HG02678 (cell line): ENCODE results near the gene OSMR.

Experiments used
- ATAC-seq: cut with Tn5 transposase; IDR thresholded peaks from one replicate; pipeline ENCODE4 v1.9.1; 2021; ENCODE audit warnings: mild to moderate bottlenecking, moderate library complexity; ENCODE audit not compliant: unreplicated experiment

Gene OSMR

GRCh38 chr5:38870595-38870994 lies 24.8 kb downstream of the OSMR start:
- no peak for ATAC-seq

GRCh38 chr5:38871058-38871605 lies 25.3 kb downstream of the OSMR start:
- no peak for ATAC-seq

DNA sequence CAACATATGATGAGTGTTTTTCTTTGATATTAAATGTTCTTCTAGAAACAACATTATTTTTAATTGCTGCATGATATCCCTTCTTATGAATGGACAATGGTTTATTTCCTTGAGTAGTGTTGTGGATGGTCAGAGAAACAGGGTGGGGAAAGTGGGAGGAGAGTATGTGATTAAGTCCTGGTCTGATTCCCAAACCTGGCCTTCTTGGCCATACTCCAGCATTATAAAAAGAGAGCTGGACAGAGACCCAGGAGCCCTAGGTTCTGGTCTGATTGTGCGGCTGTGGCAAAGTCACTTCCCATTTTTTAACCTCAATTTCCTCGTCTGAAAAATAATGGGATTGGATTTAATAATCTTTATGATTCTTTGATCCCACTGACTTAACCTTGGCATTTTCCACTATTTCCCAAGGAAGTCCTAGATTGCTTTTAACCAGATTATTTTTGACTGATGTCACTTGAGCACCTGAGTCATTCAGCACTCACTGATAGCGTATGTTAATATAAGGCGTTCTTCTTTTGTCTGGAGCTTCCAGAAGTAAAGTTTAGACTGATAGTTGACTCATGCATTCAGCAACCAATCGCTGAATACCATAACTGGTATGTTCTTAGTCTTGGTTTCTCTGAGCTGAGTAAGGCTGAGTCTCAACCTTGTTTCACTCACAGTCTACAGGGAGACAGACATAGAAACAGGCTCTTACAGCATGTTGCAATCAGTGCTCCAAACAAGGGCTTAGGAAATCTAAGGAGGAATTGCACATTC lies 26.2 kb downstream of the OSMR start:
- ATAC-seq: no peak

DNA sequence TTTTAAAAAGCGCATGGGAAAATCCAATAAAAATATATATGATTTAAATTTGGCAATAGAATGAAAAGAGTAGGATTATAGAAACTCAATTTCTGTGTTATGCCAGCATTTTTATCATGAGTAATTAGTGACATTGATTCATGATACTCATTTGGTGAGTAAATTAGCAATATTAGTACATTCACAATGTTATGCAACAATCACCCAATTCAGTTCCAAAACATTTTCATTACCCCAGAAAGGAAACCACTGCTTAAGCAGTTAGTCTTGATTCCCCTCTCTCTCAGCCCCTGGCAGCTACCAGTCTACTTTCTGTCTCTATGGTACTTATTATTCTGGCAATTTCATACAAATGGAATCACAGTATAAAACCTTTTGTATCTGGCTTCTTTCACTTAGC lies 27.0 kb downstream of the OSMR start:
- ATAC-seq: no peak

DNA sequence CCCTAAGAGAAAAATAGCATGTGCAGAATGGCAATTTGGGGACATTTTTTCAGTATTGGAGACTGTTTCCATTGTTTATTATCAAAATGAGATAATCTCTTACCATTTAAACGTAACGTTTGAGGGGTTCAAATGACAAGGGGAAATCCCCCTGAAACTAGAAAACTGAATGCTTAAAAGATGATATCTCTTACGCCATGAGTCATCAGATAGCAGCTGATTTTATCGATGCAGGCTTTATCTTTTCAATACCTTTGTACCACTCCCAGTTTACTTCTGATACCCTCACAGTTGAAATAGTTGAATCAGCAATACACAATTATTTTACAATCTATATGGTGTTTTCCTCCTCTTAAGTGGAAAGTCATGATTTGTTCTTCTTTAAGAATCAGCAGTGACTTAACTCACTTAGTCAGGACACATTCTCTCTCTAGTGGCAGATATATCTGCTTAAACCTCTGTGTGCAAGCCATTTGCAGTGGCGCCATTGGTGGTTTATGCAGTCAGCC lies 29.2 kb downstream of the OSMR start:
- no peak for ATAC-seq

- ATAC-seq: no peak
These were observed 32.7 kb downstream of the OSMR start for GRCh38 chr5:38878391-38879077.

DNA sequence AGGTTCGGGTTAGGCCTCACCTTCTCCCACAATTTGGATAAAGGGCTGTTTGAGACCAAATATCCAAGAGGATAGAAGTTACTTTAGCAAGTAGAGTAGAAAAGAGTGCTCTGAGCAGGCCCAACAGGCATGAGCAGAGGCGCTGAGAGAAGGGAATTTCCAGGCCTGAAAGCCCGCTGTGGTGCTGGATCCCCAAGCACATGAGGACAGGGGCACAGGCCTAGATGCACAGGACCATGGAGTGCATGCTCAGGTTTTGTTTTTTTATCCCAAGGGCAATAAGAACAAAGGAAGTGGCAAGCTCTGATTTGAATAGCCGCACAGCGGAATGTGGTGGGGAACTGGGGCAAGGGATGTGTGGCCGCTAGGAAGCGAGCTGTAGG lies 33.3 kb downstream of the OSMR start:
- ATAC-seq: no peak

DNA sequence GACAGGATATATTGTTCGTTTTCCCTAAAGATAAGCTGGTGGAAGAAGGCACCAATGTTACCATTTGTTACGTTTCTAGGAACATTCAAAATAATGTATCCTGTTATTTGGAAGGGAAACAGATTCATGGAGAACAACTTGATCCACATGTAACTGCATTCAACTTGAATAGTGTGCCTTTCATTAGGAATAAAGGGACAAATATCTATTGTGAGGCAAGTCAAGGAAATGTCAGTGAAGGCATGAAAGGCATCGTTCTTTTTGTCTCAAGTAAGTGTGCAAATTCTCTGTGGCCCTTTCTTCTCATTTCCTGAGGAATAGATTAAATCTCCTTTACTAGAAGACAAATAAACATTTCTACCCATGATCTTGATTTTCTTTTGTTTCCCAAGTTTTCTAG lies 38.0 kb downstream of the OSMR start:
- no peak for ATAC-seq

DNA sequence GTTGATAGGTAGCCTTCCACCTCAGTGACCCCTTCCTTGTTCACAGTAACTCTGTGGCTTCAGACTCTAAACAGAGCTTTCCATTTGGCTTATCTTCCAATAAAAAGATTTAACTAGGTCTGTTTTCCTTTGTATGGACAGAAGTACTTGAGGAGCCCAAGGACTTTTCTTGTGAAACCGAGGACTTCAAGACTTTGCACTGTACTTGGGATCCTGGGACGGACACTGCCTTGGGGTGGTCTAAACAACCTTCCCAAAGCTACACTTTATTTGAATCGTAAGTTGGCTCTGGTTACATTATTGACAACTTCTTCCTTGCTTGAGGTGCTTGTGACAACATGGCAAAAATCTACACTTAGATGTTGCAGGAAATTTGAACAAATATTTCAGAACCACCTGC lies 39.4 kb downstream of the OSMR start:
- ATAC-seq: no peak

DNA sequence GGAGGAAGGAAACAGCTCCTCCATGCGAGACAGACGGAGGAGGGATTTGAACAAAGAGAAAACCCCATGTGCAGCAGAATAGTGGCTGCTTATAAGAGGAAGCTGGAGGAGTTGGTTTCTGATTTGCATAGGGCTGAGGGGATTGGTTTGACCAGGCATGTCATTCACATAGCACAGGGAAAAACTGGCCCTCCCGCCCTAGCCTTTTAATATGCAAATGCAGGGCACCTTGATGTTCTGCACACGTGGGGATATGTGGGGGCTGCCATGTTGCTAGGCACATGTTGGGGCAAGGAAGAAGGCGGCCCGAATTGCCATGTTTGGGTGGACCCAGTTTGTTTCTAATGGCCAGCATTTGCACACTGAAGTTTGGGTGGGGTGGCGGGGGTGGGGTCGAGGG lies 42.2 kb downstream of the OSMR start:
- ATAC-seq: no peak

DNA sequence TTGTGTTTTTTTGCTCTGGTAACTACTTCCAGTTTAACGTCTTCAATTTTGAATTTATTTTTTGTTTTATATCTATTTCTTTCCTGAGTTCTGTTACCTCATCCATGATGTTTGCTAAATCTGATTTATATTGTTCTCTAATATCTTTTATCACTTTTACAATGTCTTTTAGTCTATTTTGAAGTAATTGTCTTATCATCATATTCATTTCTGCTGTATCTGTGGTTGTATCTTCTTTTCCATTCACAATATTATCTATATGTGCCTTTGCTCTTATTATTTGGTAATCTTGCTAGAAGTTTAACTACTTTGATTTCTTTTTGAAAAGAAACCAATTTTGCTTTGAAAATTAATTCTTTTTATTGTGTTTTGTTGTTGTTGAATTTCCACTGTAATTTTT lies 43.6 kb downstream of the OSMR start:
- ATAC-seq: no peak

DNA sequence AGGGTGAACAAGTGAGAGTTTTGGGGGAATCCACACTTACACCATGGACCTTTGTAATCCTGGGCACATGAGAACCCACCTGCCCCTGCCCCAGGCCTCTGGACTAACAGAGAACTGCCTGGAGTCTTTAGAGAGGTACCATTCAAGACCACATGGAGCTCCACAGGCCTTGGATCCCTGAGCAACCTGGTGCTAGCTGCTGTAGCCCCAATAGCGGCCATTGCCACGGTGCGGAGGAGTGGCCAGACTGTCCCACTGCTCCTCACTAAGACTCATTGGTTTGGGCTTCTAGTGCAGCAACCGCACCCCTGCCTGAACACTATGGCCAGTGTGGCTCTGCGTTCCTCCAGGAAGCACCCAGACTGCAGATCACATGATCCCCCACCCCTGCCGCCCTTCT lies 45.8 kb downstream of the OSMR start:
- no peak for ATAC-seq

DNA sequence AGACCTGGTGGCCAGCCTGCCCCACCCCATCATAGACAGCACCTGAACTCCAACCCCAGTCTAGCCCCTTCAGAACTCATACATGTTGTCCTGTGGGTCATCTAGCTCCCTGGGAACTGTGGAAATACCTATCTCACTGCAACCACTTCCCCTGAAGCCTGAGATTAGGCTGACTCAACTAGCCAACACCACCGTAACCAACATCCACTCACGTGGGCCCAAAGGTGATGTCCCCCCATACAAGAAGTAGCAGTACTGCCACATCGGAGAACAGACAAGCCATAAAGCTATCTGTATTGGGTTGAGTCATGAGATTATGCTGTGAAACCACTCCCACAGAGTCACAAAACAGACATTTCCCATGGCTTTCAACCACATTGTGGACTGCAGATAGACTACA lies 46.6 kb downstream of the OSMR start:
- no peak for ATAC-seq

GRCh38 chr5:38896760-38897159 lies 50.9 kb downstream of the OSMR start:
- ATAC-seq: no peak

DNA sequence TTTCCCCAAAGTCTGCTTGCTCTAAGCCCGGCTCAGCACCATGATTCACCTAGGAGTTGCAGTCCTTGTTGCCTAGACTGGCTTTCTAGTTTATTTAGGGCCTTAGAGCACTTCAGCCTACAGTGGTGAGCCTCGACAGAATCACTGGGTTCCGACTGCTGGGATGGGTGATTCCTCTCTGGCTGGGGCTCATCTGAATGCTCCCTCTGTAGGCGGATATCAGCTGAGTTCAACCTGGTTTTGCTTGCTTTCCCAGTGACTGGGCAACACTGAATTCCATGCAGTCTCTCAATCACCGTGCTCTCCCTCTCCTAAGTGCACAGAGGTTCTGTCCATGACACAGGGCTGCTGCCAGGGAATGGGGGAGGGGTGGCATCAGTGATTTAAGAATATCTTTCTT lies 54.1 kb downstream of the OSMR start:
- ATAC-seq: no peak

DNA sequence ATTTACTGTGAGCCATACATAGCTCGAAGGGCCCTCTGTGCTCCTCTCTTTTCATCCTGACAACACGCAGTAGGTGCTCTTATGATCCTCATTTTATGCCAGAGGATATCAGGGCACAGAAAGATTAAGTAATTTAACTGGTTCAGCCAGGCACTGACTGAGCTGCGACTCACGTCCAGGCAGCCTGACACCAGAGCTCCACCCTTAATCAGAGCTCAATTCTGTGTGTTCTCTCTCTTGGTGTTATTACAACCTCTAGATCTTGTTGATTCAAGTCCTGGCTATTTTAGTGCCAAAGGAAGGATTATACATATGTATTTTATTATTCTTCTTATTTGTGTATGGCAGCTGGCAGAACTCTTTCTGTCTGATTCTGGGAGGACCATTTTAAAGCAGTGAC lies 59.7 kb downstream of the OSMR start:
- no peak for ATAC-seq

GRCh38 chr5:38906503-38906902 lies 60.7 kb downstream of the OSMR start:
- no peak for ATAC-seq

DNA sequence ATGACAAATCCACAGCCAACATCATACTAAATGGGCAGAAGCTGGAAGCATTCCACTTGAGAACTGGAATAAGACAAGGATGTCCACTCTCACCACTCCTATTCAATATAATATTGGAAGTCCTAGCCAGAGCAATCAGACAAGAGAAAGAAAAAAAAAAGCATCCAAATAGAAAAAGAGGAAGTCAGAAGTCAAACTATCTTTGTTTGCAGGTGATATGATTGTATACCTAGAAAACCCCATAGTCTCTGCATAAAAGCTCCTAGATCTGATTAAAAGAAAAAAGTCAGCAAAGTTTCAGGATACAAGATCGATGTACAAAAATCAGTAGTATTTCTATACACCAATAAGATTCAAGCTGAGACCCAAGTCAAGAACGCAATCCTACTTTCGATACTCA lies 66.1 kb downstream of the OSMR start:
- no peak for ATAC-seq

GRCh38 chr5:38913714-38914113 lies 67.9 kb downstream of the OSMR start:
- no peak for ATAC-seq

- no peak for ATAC-seq
These were observed 71.0 kb downstream of the OSMR start for GRCh38 chr5:38916802-38917201.

GRCh38 chr5:38921174-38921573 lies 75.4 kb downstream of the OSMR start:
- no peak for ATAC-seq

DNA sequence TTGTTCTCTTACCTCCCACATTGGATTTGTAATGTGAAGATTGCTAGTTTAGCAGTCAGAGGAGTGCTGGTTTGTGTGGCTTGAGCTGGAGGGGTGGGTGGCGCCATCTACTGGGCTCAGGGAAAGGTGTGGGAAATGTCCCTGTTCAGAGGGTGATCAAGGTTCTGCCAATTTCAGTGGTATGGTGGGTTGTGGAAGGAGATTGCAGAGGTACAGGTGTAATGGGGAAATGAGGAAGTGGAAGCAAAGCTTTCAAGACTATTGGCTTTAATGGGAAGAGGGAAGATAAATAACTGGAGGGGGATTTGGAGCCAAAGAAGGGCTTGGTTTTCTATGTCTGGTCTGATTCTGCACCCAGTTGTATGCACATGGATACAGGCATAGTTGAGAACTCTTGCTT lies 76.4 kb downstream of the OSMR start:
- peak; percentile 81 for ATAC-seq
